GM23248 (cell line): ENCODE measurements around the gene OCEL1. TPM values are rescaled to one million over a fixed set of nuclear protein-coding genes. Genes with fewer than 3 reads are reported as not detected.

Source experiments
- DNase-seq: peaks from one replicate; pipeline ENCODE4 v3.0.0-alpha.2; 2015
- H2AFZ ChIP-seq: fragments of 200-600 bp; sonication (generic); 2 replicates; pipeline ENCODE4 v1.6.1; 2016; ENCODE audit warnings: antibody characterized with exemption
- H3F3A ChIP-seq: fragments of 200-600 bp; sonication (generic); 2 replicates; pipeline ENCODE4 v1.6.1; 2016; ENCODE audit warnings: mild to moderate bottlenecking, antibody characterized with exemption, mixed run types; ENCODE audit not compliant: insufficient read depth
- H3K27ac ChIP-seq: fragments of 200-600 bp; sonication (generic); 2 replicates; pipeline ENCODE4 v1.5.1; 2016; ENCODE audit warnings: mild to moderate bottlenecking
- H3K27me3 ChIP-seq: fragments of 200-600 bp; sonication (generic); replicated peaks from 2 replicates; pipeline ENCODE4 v1.6.1; 2016; ENCODE audit warnings: mild to moderate bottlenecking; ENCODE audit not compliant: insufficient read depth
- H3K36me3 ChIP-seq: fragments of 200-600 bp; sonication (generic); 2 replicates; pipeline ENCODE4 v1.6.1; 2016; ENCODE audit warnings: low read depth, mild to moderate bottlenecking
- H3K4me1 ChIP-seq: fragments of 200-600 bp; sonication (generic); 2 replicates; pipeline ENCODE4 v1.6.1; 2016; ENCODE audit warnings: mild to moderate bottlenecking; ENCODE audit not compliant: insufficient read depth
- H3K4me2 ChIP-seq: fragments of 200-600 bp; sonication (generic); one replicate; pipeline ENCODE4 v1.6.1; 2016; ENCODE audit warnings: mild to moderate bottlenecking; ENCODE audit not compliant: unreplicated experiment
- H3K4me3 ChIP-seq: fragments of 200-600 bp; sonication (generic); 2 replicates; pipeline ENCODE4 v1.5.1; 2016; ENCODE audit warnings: mild to moderate bottlenecking
- H3K79me2 ChIP-seq: fragments of 200-600 bp; sonication (generic); 2 replicates; pipeline ENCODE4 v1.6.1; 2016; ENCODE audit warnings: mild to moderate bottlenecking; ENCODE audit not compliant: insufficient read depth
- H3K9ac ChIP-seq: fragments of 200-600 bp; sonication (generic); 2 replicates; pipeline ENCODE4 v1.6.1; 2016; ENCODE audit warnings: mild to moderate bottlenecking
- H3K9me2 ChIP-seq: fragments of 200-600 bp; sonication (generic); 2 replicates; pipeline ENCODE4 v1.6.1; 2016; ENCODE audit warnings: mixed run types, mild to moderate bottlenecking, moderate library complexity; ENCODE audit not compliant: insufficient read depth
- H3K9me3 ChIP-seq: fragments of 200-600 bp; sonication (generic); one replicate; pipeline ENCODE4 v1.6.1; 2017; ENCODE audit warnings: low read depth
- H4K20me1 ChIP-seq: fragments of 200-600 bp; sonication (generic); 2 replicates; pipeline ENCODE4 v1.6.0; 2016; ENCODE audit not compliant: insufficient read depth
- EZH2 ChIP-seq: fragments of 200-600 bp; sonication (generic); IDR thresholded peaks from 2 replicates; pipeline ENCODE4 v1.6.1; 2018; ENCODE audit warnings: antibody characterized with exemption, mild to moderate bottlenecking; ENCODE audit not compliant: insufficient read depth, poor library complexity, severe bottlenecking
- EZH2phosphoT487 ChIP-seq: fragments of 200-600 bp; sonication (generic); IDR thresholded peaks from 2 replicates; pipeline ENCODE4 v1.6.1; 2018; ENCODE audit warnings: antibody characterized with exemption, moderate library complexity, mild to moderate bottlenecking, low read depth; ENCODE audit not compliant: insufficient read depth
- WGBS, 2 experiments: methylation state at CpG; one replicate each; pipeline ENCODE4 v1.1.6; 2015 to 2017; ENCODE audit warnings: low lambda C conversion rate in 2 of 2, low coverage in 1 of 2; ENCODE audit errors: missing lambda C conversion rate in 2 of 2; 5-methylcytosine and 5-hydroxymethylcytosine counted together
- in situ Hi-C: fragments of 300-500 bp; cut with MboI; formaldehyde crosslinking; loops from 2 replicates; pipeline ENCODE4 v1.15.0; 2020
- polyA plus RNA-seq: library from polyadenylated mRNA; unstranded; fragments of >200 nt; fragmentation: Nextera tagmentation; extraction: Ambion mirVana; gene quantifications from 2 replicates; pipeline ENCODE4 v1.2.1, GENCODE V29; 2016
- total RNA-seq: library from RNA; depleted of rRNA; stranded (reverse); fragments of >200 nt; shearing (Covaris generic); gene quantifications from 2 replicates; pipeline ENCODE4 v1.2.3, GENCODE V29; 2014

Gene OCEL1
- total and polyA plus RNA-seq, 2 experiments from 2014 or later, result 1.8 to 17.1 TPM

DNA sequence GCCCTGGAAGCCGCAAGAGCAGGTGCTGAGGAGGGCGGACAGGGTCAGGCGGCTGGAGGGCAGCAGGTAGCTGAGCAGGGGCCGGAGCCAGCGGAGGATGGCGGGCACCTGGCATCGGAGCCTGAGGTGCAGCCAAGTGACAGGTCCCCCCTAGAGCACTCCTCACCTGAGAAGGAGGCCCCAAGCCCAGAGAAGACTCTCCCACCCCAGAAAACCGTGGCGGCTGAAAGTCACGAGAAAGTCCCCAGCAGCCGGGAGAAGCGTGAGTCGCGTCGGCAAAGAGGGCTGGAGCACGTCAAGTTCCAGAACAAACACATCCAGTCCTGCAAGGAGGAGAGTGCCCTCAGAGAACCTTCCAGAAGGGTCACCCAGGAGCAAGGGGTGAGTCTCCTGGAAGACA, 31.4 kb upstream of the OCEL1 start:
- Histone ChIP-seq H3K9me2 (no peaks in the 10 kb centered on the region), H3K9ac (no peak overlapping the region), H3K4me2 (no peak overlapping the region), H3K27me3 (no peaks in the 10 kb centered on the region), H4K20me1 (no peaks in the 10 kb centered on the region), H3K36me3 (peaks cover 22% of the 10 kb centered on the region; the same call in 1 of the 2 replicates), H3F3A (no peaks in the 10 kb centered on the region), H3K4me1 (no peaks in the 10 kb centered on the region), H3K9me3 (no peaks in the 10 kb centered on the region), H3K79me2 (no peaks in the 10 kb centered on the region; the same call in 1 of the 2 replicates), H3K27ac (no peak overlapping the region), H3K4me3 (no peak overlapping the region), H2AFZ (no peak overlapping the region)
- DNase-seq, result no peak
- no peak for TF ChIP-seq EZH2phosphoT487
- TF ChIP-seq EZH2, result no peak
- 95 to 99% methylated on average over 15 to 16 of the region's 16 CpGs for WGBS, 2 experiments
- in situ Hi-C loops, result no loop called here

DNA sequence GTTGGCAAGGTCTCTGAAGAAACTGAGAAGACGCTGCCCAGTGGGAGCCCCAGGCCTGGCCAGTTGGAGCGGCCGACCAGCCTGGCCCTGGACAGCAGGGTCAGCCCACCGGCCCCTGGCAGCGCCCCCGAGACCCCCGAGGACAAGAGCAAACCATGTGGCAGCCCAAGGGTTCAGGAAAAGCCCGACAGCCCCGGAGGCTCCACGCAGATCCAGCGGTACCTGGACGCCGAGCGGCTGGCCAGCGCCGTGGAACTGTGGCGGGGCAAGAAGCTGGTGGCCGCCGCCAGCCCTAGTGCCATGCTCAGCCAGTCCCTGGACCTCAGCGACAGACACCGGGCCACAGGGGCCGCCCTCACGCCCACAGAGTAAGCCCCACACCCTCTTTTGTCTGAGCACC, 30.9 kb upstream of the OCEL1 start:
- H3K4me1 ChIP-seq, result no peaks in the 10 kb centered on the region
- H2AFZ ChIP-seq, result no peak overlapping the region
- H4K20me1 ChIP-seq, result no peaks in the 10 kb centered on the region
- TF ChIP-seq EZH2 (no peak), EZH2phosphoT487 (no peak)
- H3K27me3 ChIP-seq, result no peaks in the 10 kb centered on the region
- no peak overlapping the region for H3K4me2 ChIP-seq
- H3K79me2 ChIP-seq, result no peaks in the 10 kb centered on the region; the same call in 1 of the 2 replicates
- H3K9me2 ChIP-seq, result no peaks in the 10 kb centered on the region
- in situ Hi-C loops, result no loop called here
- H3K36me3 ChIP-seq, result peaks cover 26% of the 10 kb centered on the region; the same call in 1 of the 2 replicates
- WGBS, 2 experiments, result 95 to 96% methylated on average over 23 of the region's 23 CpGs
- no peak overlapping the region for H3K27ac ChIP-seq
- DNase-seq, result no peak
- no peak overlapping the region for H3K9ac ChIP-seq
- H3K9me3 ChIP-seq, result no peaks in the 10 kb centered on the region
- H3F3A ChIP-seq, result no peaks in the 10 kb centered on the region
- no peak overlapping the region for H3K4me3 ChIP-seq

- no peak overlapping the region for H3K4me3 ChIP-seq
- DNase-seq, result no peak
Observed at GRCh38 chr19:17196610-17197009, 29.4 kb upstream of the OCEL1 start.

DNA sequence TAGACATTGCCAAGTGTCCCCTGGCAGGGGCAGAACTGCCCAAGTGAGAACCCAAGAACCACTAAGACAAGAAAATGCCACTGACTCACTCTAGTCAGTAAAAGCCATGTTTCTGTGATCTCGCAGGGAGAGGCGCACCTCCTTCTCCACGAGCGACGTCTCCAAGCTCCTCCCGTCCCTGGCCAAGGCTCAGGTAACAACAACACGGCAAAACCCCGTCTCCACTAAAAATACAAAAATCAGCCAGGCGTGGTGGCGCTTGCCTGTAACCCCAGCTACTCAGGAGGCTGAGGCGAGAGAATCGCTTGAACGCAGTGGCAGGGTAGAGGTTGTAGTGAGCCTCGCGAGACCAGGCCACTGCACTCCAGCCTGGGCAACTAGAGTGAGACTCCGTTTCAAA, 28.4 kb upstream of the OCEL1 start:
- no peak for DNase-seq
- TF ChIP-seq EZH2 (no peak), EZH2phosphoT487 (no peak)
- in situ Hi-C loops, result no loop called here
- Histone ChIP-seq H3K36me3 (peaks cover 37% of the 10 kb centered on the region), H3F3A (no peaks in the 10 kb centered on the region), H3K27ac (no peak overlapping the region), H3K4me1 (no peaks in the 10 kb centered on the region), H3K4me3 (no peak overlapping the region), H3K27me3 (no peaks in the 10 kb centered on the region), H2AFZ (no peak overlapping the region), H4K20me1 (no peaks in the 10 kb centered on the region), H3K4me2 (no peak overlapping the region), H3K79me2 (no peaks in the 10 kb centered on the region; the same call in 1 of the 2 replicates), H3K9me2 (no peaks in the 10 kb centered on the region), H3K9me3 (no peaks in the 10 kb centered on the region), H3K9ac (no peak overlapping the region)
- WGBS, 2 experiments, result 98 to 99% methylated on average over 16 of the region's 16 CpGs

More at GRCh38 chr19:17196610-17197009, 29.4 kb upstream of the OCEL1 start:
- no peaks in the 10 kb centered on the region; the same call in 1 of the 2 replicates for H3K79me2 ChIP-seq
- H3K36me3 ChIP-seq, result peaks cover 33% of the 10 kb centered on the region
- no peaks in the 10 kb centered on the region for H3K9me2 ChIP-seq
- no peak overlapping the region for H3K4me2 ChIP-seq
- in situ Hi-C loops, result no loop called here
- no peaks in the 10 kb centered on the region for H3K4me1 ChIP-seq
- no peak for TF ChIP-seq EZH2
- TF ChIP-seq EZH2phosphoT487, result no peak
- H2AFZ ChIP-seq, result no peak overlapping the region
- no peaks in the 10 kb centered on the region for H3K27me3 ChIP-seq
- no peak overlapping the region for H3K27ac ChIP-seq
- no peak overlapping the region for H3K9ac ChIP-seq
- WGBS, 2 experiments, result 98 to 100% methylated on average over 5 to 7 of the region's 7 CpGs
- no peaks in the 10 kb centered on the region for H3K9me3 ChIP-seq
- H4K20me1 ChIP-seq, result no peaks in the 10 kb centered on the region
- no peaks in the 10 kb centered on the region for H3F3A ChIP-seq
